HG03571 (cell line): ENCODE data around the gene SHISA6.

Source experiments
- ATAC-seq: cut with Tn5 transposase; IDR thresholded peaks from one replicate; pipeline ENCODE4 v1.9.1; 2021; ENCODE audit not compliant: unreplicated experiment

The SHISA6 gene

GRCh38 chr17:11430751-11431150, 189.7 kb downstream of the SHISA6 start:
- no peak for ATAC-seq

GRCh38 chr17:11438673-11439072, 197.7 kb downstream of the SHISA6 start:
- no peak for ATAC-seq

GRCh38 chr17:11441004-11441403, 200.0 kb downstream of the SHISA6 start:
- no peak for ATAC-seq

- ATAC-seq = no peak
Observed at GRCh38 chr17:11446316-11446715, 205.3 kb downstream of the SHISA6 start.

GRCh38 chr17:11454096-11454495, 213.1 kb downstream of the SHISA6 start:
- no peak for ATAC-seq

GRCh38 chr17:11458279-11458678, 217.3 kb downstream of the SHISA6 start:
- ATAC-seq = no peak

- no peak for ATAC-seq
Observed at GRCh38 chr17:11459861-11460331, 218.9 kb downstream of the SHISA6 start.

GRCh38 chr17:11461993-11462548, 221.1 kb downstream of the SHISA6 start:
- ATAC-seq = no peak

- ATAC-seq = no peak
Observed at GRCh38 chr17:11467639-11468038, 226.6 kb downstream of the SHISA6 start.

GRCh38 chr17:11485336-11486100, 244.5 kb downstream of the SHISA6 start:
- no peak for ATAC-seq

GRCh38 chr17:11486101-11486867, 245.3 kb downstream of the SHISA6 start:
- no peak for ATAC-seq

- no peak for ATAC-seq
Observed at GRCh38 chr17:11486868-11487310, 245.9 kb downstream of the SHISA6 start.

- ATAC-seq = no peak
Observed at GRCh38 chr17:11487469-11487868, 246.5 kb downstream of the SHISA6 start.

GRCh38 chr17:11488407-11488806, 247.4 kb downstream of the SHISA6 start:
- no peak for ATAC-seq

GRCh38 chr17:11490171-11490755, 249.2 kb downstream of the SHISA6 start:
- ATAC-seq = no peak

- ATAC-seq = no peak
Observed at GRCh38 chr17:11492511-11492910, 251.5 kb downstream of the SHISA6 start.

GRCh38 chr17:11493936-11494335, 252.9 kb downstream of the SHISA6 start:
- ATAC-seq = no peak

- no peak for ATAC-seq
Observed at GRCh38 chr17:11495613-11496012, 254.6 kb downstream of the SHISA6 start.

- no peak for ATAC-seq
Observed at GRCh38 chr17:11499881-11500280, 258.9 kb downstream of the SHISA6 start.

- ATAC-seq = no peak
Observed at GRCh38 chr17:11503308-11504035, 262.5 kb downstream of the SHISA6 start.

GRCh38 chr17:11506635-11507034, 265.6 kb downstream of the SHISA6 start:
- no peak for ATAC-seq
